ENCODE results near the gene HNF1B.

DNA sequence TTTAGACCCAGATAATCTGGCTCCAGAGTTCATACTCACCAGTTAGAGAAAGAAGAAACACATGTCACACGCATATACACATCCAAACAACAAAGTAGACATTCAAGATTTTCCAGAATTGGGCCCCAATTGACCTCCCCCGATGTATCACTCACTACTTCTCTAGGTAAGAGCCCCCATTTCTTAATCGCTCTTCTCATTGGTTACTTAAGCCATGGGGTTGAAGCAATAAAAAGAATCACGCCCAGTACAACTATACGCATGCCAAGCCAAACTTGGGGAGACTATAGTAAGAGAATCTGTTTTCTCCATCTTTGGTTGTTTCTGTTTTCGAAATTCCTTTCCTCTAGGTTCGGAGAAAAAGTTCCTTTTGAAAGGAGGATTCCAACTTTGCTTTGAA is 102.2 kb downstream of the HNF1B start:
- TF ChIP-seq, protein P1, sequence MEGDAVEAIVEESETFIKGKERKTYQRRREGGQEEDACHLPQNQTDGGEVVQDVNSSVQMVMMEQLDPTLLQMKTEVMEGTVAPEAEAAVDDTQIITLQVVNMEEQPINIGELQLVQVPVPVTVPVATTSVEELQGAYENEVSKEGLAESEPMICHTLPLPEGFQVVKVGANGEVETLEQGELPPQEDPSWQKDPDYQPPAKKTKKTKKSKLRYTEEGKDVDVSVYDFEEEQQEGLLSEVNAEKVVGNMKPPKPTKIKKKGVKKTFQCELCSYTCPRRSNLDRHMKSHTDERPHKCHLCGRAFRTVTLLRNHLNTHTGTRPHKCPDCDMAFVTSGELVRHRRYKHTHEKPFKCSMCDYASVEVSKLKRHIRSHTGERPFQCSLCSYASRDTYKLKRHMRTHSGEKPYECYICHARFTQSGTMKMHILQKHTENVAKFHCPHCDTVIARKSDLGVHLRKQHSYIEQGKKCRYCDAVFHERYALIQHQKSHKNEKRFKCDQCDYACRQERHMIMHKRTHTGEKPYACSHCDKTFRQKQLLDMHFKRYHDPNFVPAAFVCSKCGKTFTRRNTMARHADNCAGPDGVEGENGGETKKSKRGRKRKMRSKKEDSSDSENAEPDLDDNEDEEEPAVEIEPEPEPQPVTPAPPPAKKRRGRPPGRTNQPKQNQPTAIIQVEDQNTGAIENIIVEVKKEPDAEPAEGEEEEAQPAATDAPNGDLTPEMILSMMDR (conservative IDR thresholded peaks at IDR 0.05; ENCODE audit: low read length): no peak
- TF ChIP-seq EZH2phosphoT487 (IDR thresholded peaks at IDR 0.05; ENCODE audit: borderline replicate concordance, low read depth, low read length): no peak
